Heart right ventricle (tissue), 16 donors: ENCODE measurements around the gene C12orf56. TPM values are rescaled to one million over a fixed set of nuclear protein-coding genes. Genes with fewer than 3 reads are reported as not detected.

Experiments used
- ATAC-seq, 8 donors: fragments of 200-7000 bp; cut with Tn5 transposase; one replicate each; pipeline ENCODE4 v1.9.1; 2020; ENCODE audit warnings: mild to moderate bottlenecking in 8 of 8, moderate library complexity in 8 of 8, moderate number of reproducible peaks in 1 of 8
- DNase-seq, 2 donors: peaks; one replicate each; pipeline ENCODE4 v3.0.0-alpha.2; 2020
- H3K27ac ChIP-seq, 10 donors: fragments of 200-600 bp; sonication (generic) in 2 of 10; one replicate each; pipeline versions ENCODE4 v1.5.0 to v1.8.0; 2020 to 2022; ENCODE audit warnings: mild to moderate bottlenecking in 3 of 10
- H3K27me3 ChIP-seq, 7 donors: fragments of 200-600 bp; one replicate each; pipeline ENCODE4 v1.8.0; 2021 to 2022; ENCODE audit warnings: mild to moderate bottlenecking in 2 of 7
- H3K36me3 ChIP-seq, 9 donors: fragments of 200-600 bp; sonication (generic) in 1 of 9; one replicate each; pipeline versions ENCODE4 v1.5.0 to v1.8.0; 2020 to 2022; ENCODE audit warnings: mild to moderate bottlenecking in 2 of 9
- H3K4me1 ChIP-seq, 9 donors: fragments of 200-600 bp; sonication (generic) in 1 of 9; one replicate each; pipeline versions ENCODE4 v1.5.0 to v1.8.0; 2020 to 2022; ENCODE audit warnings: mild to moderate bottlenecking in 4 of 9
- H3K4me3 ChIP-seq, 10 donors: fragments of 200-600 bp; sonication (generic) in 2 of 10; one replicate each; pipeline versions ENCODE4 v1.5.0 to v1.8.0; 2020 to 2022; ENCODE audit warnings: mild to moderate bottlenecking in 7 of 10, moderate library complexity in 2 of 10
- H3K9me3 ChIP-seq, 11 donors: fragments of 200-600 bp in 10 of 11; sonication (generic) in 2 of 11; one replicate each; pipeline versions ENCODE4 v1.5.0 to v1.8.0; 2013 to 2022; ENCODE audit warnings: mild to moderate bottlenecking in 2 of 11, control low read depth in 1 of 11, moderate library complexity in 1 of 11
- CTCF ChIP-seq, 9 donors: fragments of 200-600 bp; sonication (generic) in 2 of 9; IDR thresholded peaks; one replicate each; pipeline versions ENCODE4 v1.5.0 to v1.8.0; 2021 to 2022; ENCODE audit warnings: antibody characterized with exemption in 9 of 9, mild to moderate bottlenecking in 5 of 9, moderate library complexity in 1 of 9
- WGBS, 2 donors: extraction: QIAGEN DNeasy Blood & Tissue Kit; methylation state at CpG; one replicate each; pipeline ENCODE4 v1.1.7; 2013; ENCODE audit warnings: inconsistent platforms in 1 of 2; 5-methylcytosine and 5-hydroxymethylcytosine counted together
- intact Hi-C, 10 donors: fragments of 100-400 bp; cut with DNase I; formaldehyde crosslinking; loops; one replicate each; pipeline versions ENCODE4 v1.11.1 to v1.14.2; 2022
- polyA plus RNA-seq, 2 donors: library from polyadenylated mRNA; stranded (reverse); fragments of 200-250 nt; gene quantifications; one replicate each; pipeline ENCODE4 v1.2.3, GENCODE V29; 2013
- total RNA-seq, 10 donors: library from RNA; stranded (reverse); fragmentation: NEBNext Ultra II Directional in 3 of 10; extraction: Animal tissue kit (Norgen Biotek cat#: 25700) in 3 of 10; gene quantifications; one replicate each; pipeline versions ENCODE4 v1.2.1 to v1.2.4, GENCODE V29; 2021 to 2023
- donor health status: Arrhythmogenic right ventricular cardiomyopathy.
- donor health status: ischemic (EF 13 %, LVEDD 7.1; RV severe dilation, severe dysfunction).
- donor health status: healthy with polysubstance abuse.
- donor health status: DM: no; HTN: yes; CAD: no.
- donor health status: DM: no; HTN: no; CAD: no.
- donor health status: ischemic (EF 25% LVEDD 6.9; RV normal size, moderate dysfunction).
- donor health status: ischemic (EF 25% LVEDD 5.7; RV mildly dilated, moderate dysfunction).
- donor health status: healthy.
- donor health status: DM: yes; HTN: yes; CAD: no.
- donor health status: Ischemic cardiomyopathy.
- donor health status: ischemic (EF 35%, LVEDD 5.7; RV mildly dilated, moderate dysfunction).
- donor health status: nonischemic (EF 11% LVEDD 7.7; RV severe dilation, severe dysfunction).
- donor health status: DM: yes; HTN: yes; CAD: no.
- donor health status: PGD.
- donor health status: ischemic (EF 29% LVEDD 5.4; RV normal size, mild dysfunction).
- donor health status: nonischemic (EF 23%, LVEDD 6.1; RV moderate dilation, normal function).

The C12orf56 gene
- total and polyA plus RNA-seq, 12 donors = not detected

- intact Hi-C loops = loop anchor here in 1 of 10 donors (10.0 kb wide), 1 partner anchor 564 kb away; no protein-coding TSS in a partner anchor
- Histone ChIP-seq H3K9me3 (no peaks in the 10 kb centered on the region), H3K27me3 (peaks cover 0 to 40% (median 28%) of the 10 kb centered on the region in 7 donors), H3K4me3 (no peak overlapping the region), H3K36me3 (no peaks in the 10 kb centered on the region), H3K27ac (no peak overlapping the region), H3K4me1 (peaks cover 0 to 10% (median 8%) of the 10 kb centered on the region in 9 donors)
- TF ChIP-seq CTCF (IDR thresholded peaks at IDR 0.05) = no peak
- 75% methylated on average over 18 of the region's 18 CpGs for WGBS, 2 donors
- DNase-seq = no peak
- ATAC-seq = no peak
These were observed 1.4 kb downstream of the C12orf56 start for GRCh38 chr12:64389154-64389553.

- 94% methylated on average over 6 of the region's 6 CpGs for WGBS, 2 donors
- ATAC-seq (no peak), DNase-seq (no peak)
- no peak for TF ChIP-seq CTCF (IDR thresholded peaks at IDR 0.05)
- H3K9me3 ChIP-seq = no peaks in the 10 kb centered on the region
- peaks cover 0 to 34% (median 24%) of the 10 kb centered on the region in 7 donors for H3K27me3 ChIP-seq
- no peak overlapping the region for H3K4me3 ChIP-seq
- H3K36me3 ChIP-seq = no peaks in the 10 kb centered on the region
- H3K4me1 ChIP-seq = peaks cover 0 to 10% (median 8%) of the 10 kb centered on the region in 9 donors
- no peak overlapping the region for H3K27ac ChIP-seq
- intact Hi-C loops = loop anchor here in 1 of 10 donors (10.0 kb wide), 1 partner anchor 563 kb away; no protein-coding TSS in a partner anchor
These were observed 3.3 kb downstream of the C12orf56 start for GRCh38 chr12:64387197-64387816.

GRCh38 chr12:64385468-64385867 lies 5.1 kb downstream of the C12orf56 start:
- WGBS, 2 donors = 75 to 77% methylated on average over 2 of the region's 2 CpGs
- no peak for DNase-seq
- H3K9me3 ChIP-seq = peaks cover 0 to 11% (median 4%) of the 10 kb centered on the region in 11 donors
- no peak overlapping the region for H3K27ac ChIP-seq
- TF ChIP-seq CTCF (IDR thresholded peaks at IDR 0.05) = no peak
- H3K27me3 ChIP-seq = peaks cover 0 to 16% (median 11%) of the 10 kb centered on the region in 7 donors
- no peak for ATAC-seq
- no peak overlapping the region for H3K4me3 ChIP-seq
- no peaks in the 10 kb centered on the region for H3K36me3 ChIP-seq
- peaks cover 0 to 7% (median 5%) of the 10 kb centered on the region in 9 donors for H3K4me1 ChIP-seq
- intact Hi-C loops = loop anchor here in 1 of 10 donors (10.0 kb wide), 1 partner anchor 561 kb away; no protein-coding TSS in a partner anchor

GRCh38 chr12:64385019-64385418 lies 5.5 kb downstream of the C12orf56 start:
- Histone ChIP-seq H3K4me3 (no peak overlapping the region), H3K27ac (no peak overlapping the region), H3K9me3 (peaks cover 0 to 15% (median 8%) of the 10 kb centered on the region in 11 donors), H3K27me3 (peaks cover 0 to 12% (median 6%) of the 10 kb centered on the region in 7 donors), H3K36me3 (no peaks in the 10 kb centered on the region), H3K4me1 (peaks cover 0 to 2% (median under 1%) of the 10 kb centered on the region in 9 donors)
- intact Hi-C loops = loop anchor here in 1 of 10 donors (10.0 kb wide), 1 partner anchor 560 kb away; no protein-coding TSS in a partner anchor
- 92% methylated on average over 3 of the region's 3 CpGs for WGBS, 2 donors
- TF ChIP-seq CTCF (IDR thresholded peaks at IDR 0.05) = no peak
- ATAC-seq = no peak
- no peak for DNase-seq
